HFF-Myc (cell line): Measurements from ENCODE around the gene CPNE5.

Source experiments
- DNase-seq: peaks from one replicate; pipeline ENCODE4 v3.0.0-alpha.2; 2011; ENCODE audit warnings: low read depth; ENCODE audit errors: extremely low read depth
- H3K4me3 ChIP-seq: replicated peaks from 2 replicates; pipeline ENCODE4 v1.5.1; 2011; ENCODE audit warnings: low read depth, mild to moderate bottlenecking, control low read depth, low read length
- CTCF ChIP-seq: IDR thresholded peaks from 2 replicates; pipeline ENCODE4 v1.5.1; 2012; ENCODE audit warnings: mild to moderate bottlenecking, low read depth, low read length, control low read depth; ENCODE audit errors: missing control alignments

CPNE5 gene

DNA sequence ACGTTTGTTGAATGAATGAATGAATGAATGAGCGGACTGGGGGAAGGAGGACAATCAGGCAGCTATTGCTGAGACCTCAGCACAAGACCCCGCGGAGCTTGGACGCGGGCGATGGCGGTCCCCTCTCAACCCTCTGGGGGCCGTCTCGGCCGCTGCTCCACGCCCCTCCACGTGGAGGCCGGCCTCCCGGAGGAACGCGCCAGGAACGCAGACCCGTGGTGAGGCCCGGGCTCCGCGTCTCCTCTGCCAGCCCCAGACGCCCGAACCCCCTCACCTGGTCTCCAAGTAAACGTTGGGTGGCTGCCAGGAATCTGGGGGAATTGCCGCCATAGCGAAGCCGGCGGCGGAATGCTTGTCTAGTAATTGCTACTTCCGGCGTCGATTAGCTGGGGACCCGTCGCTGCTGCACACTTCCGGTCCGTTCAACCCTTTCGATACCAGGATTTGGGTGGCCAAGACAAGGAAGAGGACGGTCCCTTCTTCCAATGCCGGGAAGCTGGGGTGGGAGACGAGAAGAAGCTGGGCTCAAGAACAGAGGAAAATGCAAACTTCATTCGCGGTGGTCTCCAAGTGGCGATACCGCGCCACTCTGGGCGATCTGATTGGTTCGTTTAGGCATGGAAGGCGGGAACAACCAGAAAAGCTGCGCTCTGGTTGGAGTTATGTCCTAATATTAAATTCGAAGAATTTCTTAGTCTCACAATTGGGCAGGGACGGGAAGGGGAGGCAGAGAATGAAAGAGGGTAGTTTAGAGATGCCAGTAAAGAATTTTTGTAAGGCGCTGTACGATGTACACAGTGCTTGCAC is 35.4 kb upstream of the CPNE5 start, which contains the start of gene PPIL1:
TSS of gene PPIL1 (minus strand) at position 361 of the 807 bp plus-strand sequence. CDS start at position 330, 31 bp downstream.
- H3K4me3 ChIP-seq, result peak within 1 kb of the TSS; percentile 73
- TF ChIP-seq CTCF, result no peak
- DNase-seq, result peak; percentile 78

- DNase-seq, result no peak
- peak overlapping the region; percentile 73 for H3K4me3 ChIP-seq
- TF ChIP-seq CTCF, result peak; percentile 20
Measured at GRCh38 chr6:36873612-36874442, 34.6 kb upstream of the CPNE5 start.

DNA sequence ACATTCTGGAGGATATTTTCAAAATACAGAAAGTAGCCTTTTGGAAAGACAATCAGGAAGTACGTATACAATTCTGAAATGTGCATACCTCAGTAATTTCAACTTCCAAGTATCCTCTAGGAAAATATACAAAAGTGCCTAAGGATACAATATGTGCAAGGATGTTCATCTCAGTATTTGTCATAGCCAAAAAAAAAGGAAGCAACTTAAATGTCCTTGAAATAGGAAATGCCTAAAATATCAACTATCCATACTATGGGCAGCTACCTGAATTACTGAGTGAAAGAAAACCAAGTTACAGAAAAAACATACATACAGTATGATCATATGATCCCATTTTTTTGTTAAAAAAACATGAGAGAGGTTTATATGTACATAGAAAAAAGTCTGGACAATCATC is 33.9 kb upstream of the CPNE5 start:
- DNase-seq, result no peak
- no peak for TF ChIP-seq CTCF
- H3K4me3 ChIP-seq, result peak overlapping the region; percentile 73; the same call in 1 of the 2 replicates

DNA sequence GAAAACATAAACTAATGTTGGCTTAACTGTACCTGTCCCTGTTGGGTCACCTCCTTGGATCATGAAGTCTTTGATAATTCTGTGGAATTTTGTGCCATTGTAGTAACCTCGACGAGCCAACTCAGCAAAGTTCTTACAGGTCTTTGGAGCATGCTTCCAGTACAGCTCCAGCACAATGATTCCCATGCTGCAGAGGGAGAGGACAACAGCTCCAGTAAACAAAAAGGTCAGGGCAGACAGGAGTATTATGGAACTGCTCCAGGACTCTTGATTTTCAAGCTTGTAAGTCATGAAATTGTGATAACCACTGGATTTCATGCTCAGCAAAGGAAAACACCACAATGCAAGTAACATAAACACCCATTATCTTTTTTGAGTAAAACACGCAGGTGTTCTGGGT is 32.4 kb upstream of the CPNE5 start:
- no peak overlapping the region for H3K4me3 ChIP-seq
- no peak for TF ChIP-seq CTCF
- no peak for DNase-seq

DNA sequence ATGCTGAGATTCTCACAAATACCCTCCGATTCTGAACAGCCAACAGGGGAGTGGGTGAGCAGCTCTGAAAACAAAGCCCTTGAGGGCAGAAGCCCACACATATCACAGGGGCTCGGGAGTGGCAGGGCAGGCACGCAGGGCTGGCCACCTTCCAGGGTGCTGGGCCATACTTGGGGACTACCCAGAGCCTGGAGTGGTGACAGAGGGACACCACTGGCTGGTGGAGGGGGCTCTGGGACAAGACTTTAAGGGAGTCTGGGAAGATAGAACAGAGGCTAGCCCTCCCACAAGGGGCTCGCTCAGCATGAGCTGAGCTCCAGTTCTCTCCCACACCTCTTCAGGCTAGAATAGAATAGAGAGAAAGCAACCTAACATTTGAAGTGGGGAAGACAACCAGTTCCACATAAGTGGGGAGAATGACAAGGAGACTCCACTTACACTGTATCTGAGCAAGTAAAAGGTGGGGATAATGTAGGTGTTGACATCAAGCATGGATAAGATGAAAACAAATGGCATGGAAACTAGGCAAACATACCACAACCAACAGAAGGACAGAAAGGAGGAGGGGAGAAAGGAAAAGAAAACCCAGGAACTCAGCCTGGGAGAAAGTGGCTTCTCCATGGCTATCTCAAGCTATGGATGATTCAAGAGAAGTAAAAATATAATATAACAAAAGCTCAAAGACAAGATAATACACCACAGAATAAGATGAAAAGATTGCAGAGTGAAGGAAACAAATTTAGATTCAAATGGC is 28.4 kb upstream of the CPNE5 start:
- no peak for DNase-seq
- no peak for TF ChIP-seq CTCF
- no peak overlapping the region for H3K4me3 ChIP-seq

GRCh38 chr6:36865835-36866234 is 26.6 kb upstream of the CPNE5 start:
- no peak for TF ChIP-seq CTCF
- no peak overlapping the region for H3K4me3 ChIP-seq
- DNase-seq, result no peak
